Measurements from ENCODE around the gene AASDH. TPM values are rescaled to one million over a fixed set of nuclear protein-coding genes. Genes with fewer than 3 reads are reported as not detected.

The AASDH gene
- total RNA-seq, 4 donors from 2014 or later, result 15.0 to 23.8 (median 19.4) TPM

DNA sequence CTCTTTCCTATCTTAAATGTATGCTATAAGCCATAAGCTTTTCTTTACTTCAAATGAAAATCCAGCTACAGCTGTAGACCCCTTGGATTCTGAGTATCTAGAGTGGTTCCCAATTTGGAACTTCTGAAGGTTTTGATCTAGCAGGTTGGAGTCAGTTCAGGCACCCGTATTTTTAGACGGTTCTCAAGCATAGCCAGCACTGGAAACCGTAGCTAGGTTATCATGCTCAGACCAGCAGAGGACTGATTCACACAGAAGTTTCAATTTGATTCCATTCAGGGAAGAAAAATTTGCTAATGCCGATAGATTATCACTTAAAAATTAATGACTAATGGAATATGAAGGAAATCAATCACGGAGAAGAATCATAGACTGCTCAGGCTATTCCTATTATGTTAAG is 36.9 kb upstream of the AASDH start:
- Histone ChIP-seq H3K27ac (no peak overlapping the region), H3K9me3 (no peaks in the 10 kb centered on the region), H3K27me3 (no peaks in the 10 kb centered on the region), H3K4me3 (replicated peaks in 1 of 3) (no peak overlapping the region), H3K4me1 (no peaks in the 10 kb centered on the region), H3K36me3 (no peaks in the 10 kb centered on the region)
- intact Hi-C loops (cut with DNase I), result loop anchor here (10.0 kb wide), 2 partner anchors 111 to 411 kb away; a partner anchor contains a TSS
- 94% methylated on average over 5 of the region's 5 CpGs for WGBS, 2 donors
- no peak for TF ChIP-seq POLR2A (IDR thresholded peaks at IDR 0.05)
- TF ChIP-seq, protein P1, sequence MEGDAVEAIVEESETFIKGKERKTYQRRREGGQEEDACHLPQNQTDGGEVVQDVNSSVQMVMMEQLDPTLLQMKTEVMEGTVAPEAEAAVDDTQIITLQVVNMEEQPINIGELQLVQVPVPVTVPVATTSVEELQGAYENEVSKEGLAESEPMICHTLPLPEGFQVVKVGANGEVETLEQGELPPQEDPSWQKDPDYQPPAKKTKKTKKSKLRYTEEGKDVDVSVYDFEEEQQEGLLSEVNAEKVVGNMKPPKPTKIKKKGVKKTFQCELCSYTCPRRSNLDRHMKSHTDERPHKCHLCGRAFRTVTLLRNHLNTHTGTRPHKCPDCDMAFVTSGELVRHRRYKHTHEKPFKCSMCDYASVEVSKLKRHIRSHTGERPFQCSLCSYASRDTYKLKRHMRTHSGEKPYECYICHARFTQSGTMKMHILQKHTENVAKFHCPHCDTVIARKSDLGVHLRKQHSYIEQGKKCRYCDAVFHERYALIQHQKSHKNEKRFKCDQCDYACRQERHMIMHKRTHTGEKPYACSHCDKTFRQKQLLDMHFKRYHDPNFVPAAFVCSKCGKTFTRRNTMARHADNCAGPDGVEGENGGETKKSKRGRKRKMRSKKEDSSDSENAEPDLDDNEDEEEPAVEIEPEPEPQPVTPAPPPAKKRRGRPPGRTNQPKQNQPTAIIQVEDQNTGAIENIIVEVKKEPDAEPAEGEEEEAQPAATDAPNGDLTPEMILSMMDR (IDR thresholded peaks at IDR 0.05), result no peak
- no peak for DNase-seq

DNA sequence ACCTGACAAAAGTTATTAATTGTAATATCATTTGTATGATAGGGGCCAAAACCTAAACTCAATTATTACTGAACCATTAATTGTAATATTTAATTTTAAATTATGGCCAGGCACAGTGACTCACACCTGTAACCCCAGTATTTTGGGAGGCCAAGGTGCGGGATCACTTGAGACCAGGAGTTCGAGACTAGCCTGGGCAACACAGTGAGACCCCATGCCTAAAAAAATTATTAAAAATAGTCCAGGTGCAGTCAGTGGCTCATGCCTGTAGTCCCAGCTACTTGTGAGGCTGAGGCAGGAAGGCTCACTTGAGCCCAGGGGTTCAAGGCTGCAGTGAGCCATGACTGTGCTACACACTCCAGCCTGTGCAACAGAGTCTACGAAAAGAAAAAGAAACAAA is 30.1 kb upstream of the AASDH start:
- H3K4me3 ChIP-seq (replicated peaks in 1 of 3), result no peak overlapping the region
- 98% methylated on average over 3 of the region's 3 CpGs for WGBS, 2 donors
- intact Hi-C loops (cut with DNase I), result no loop called here
- TF ChIP-seq, protein P1 (IDR thresholded peaks at IDR 0.05), result no peak
- no peak for TF ChIP-seq POLR2A (IDR thresholded peaks at IDR 0.05)
- H3K4me1 ChIP-seq, result no peaks in the 10 kb centered on the region
- no peak overlapping the region for H3K27ac ChIP-seq
- no peaks in the 10 kb centered on the region for H3K36me3 ChIP-seq
- no peak for DNase-seq
- H3K9me3 ChIP-seq, result no peaks in the 10 kb centered on the region
- H3K27me3 ChIP-seq, result no peaks in the 10 kb centered on the region

DNA sequence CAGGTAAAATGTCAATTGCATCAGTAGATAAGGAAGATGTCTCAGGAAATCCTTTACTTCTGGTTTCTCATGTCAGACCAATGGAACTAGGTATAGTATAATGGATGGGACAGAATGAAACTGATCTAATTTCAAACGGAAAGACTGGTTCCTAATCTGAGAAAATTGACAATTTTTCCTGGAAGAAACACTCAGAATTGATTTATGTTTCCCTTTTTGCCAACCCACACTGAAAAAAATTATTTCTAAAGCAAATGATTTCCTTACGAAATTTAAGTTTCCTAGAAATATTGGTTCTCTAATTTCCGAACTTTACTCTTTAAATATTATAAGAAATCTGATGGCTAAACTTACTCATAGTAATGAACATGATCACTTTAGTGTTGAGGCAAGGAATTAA is 29.1 kb upstream of the AASDH start:
- intact Hi-C loops (cut with DNase I), result no loop called here
- WGBS, 2 donors, result 81 to 87% methylated on average over 3 of the region's 3 CpGs

DNA sequence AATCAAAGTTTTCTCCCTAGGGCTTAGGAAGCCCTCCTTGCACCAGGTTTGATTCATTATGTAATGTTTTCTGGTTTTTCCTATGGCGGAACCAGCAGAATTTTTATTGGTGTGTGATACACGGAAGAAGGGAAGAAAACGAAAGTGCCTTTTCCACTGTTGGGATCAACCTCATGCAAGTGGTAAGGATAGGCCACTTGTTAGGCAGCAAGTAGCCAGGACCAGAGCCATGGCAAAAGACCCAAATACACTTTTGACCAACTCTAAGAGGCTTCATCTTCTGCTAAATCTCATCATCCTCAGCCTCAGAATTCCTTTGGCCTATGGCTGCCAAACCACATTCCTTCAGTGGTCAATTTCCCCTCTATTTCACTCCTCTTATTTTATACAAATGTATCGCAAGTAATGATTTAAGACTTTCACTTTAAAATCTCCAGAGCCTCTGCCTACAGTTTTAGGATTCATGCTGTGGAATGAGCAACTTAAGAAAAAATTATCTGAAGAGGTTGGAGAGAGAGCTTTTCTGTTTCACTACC is 26.9 kb upstream of the AASDH start:
- TF ChIP-seq POLR2A (IDR thresholded peaks at IDR 0.05), result no peak
- TF ChIP-seq, protein P1 (IDR thresholded peaks at IDR 0.05), result no peak
- H3K4me3 ChIP-seq (replicated peaks in 1 of 3), result no peak overlapping the region
- H3K27me3 ChIP-seq, result no peaks in the 10 kb centered on the region
- H3K9me3 ChIP-seq, result no peaks in the 10 kb centered on the region
- intact Hi-C loops (cut with DNase I), result no loop called here
- peaks cover 0 to 12% of the 10 kb centered on the region in 2 donors for H3K4me1 ChIP-seq
- no peak overlapping the region for H3K27ac ChIP-seq
- no peak for DNase-seq
- H3K36me3 ChIP-seq, result no peaks in the 10 kb centered on the region
- WGBS, 2 donors, result 85 to 93% methylated on average over 4 of the region's 4 CpGs

More for the DNA sequence above, 29.1 kb upstream of the AASDH start:
- no peaks in the 10 kb centered on the region for H3K27me3 ChIP-seq
- no peak overlapping the region for H3K27ac ChIP-seq
- no peaks in the 10 kb centered on the region for H3K4me1 ChIP-seq
- TF ChIP-seq POLR2A (IDR thresholded peaks at IDR 0.05), result no peak
- TF ChIP-seq, protein P1 (IDR thresholded peaks at IDR 0.05), result no peak
- no peak overlapping the region for H3K4me3 ChIP-seq (replicated peaks in 1 of 3)
- no peaks in the 10 kb centered on the region for H3K36me3 ChIP-seq
- no peaks in the 10 kb centered on the region for H3K9me3 ChIP-seq
- DNase-seq, result no peak

DNA sequence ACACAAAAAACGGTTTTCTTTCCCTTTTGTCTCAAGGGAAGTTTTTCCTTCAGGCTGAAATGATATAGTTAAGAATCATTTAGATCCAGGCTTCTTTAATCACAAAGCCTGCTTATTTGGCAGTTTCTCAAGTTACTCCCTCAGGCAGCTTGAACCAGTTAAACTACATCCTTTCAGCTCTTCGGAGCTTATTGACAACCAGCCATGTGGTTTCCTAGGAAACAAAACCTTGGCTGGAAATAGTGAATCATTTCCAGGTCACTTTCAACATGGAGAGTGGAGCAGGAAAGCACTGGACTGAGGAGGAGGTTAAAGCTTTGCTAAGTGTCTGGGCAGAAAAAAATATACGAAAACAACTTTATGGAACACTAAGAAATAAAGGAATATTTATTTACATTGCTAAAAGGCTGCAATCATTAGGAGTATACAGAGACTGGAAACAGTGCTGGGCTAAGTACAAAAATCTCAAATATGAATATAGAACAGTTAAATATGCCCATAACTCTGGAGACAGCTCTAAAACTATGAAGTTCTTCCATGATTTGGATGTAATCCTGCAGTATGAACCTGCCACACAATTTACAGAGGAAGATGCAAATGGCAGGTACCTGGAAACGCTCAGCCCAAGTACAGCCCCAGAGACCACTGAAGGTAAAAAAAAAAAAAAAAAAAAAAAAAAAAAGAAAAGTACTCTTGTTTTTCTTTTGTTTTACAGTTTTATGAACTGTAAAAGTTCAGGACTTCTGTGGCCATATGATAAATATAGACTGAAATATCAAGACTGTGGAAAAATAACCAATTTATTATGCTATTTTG is 23.2 kb upstream of the AASDH start:
- Histone ChIP-seq H3K4me1 (peaks cover 0 to 12% of the 10 kb centered on the region in 2 donors), H3K4me3 (replicated peaks in 1 of 3) (peak overlapping the region in 1 of 3 donors; percentile 8), H3K27ac (peak overlapping the region in 2 of 3 donors; percentile 6 to 30), H3K36me3 (no peaks in the 10 kb centered on the region), H3K9me3 (no peaks in the 10 kb centered on the region), H3K27me3 (no peaks in the 10 kb centered on the region)
- TF ChIP-seq, protein P1 (IDR thresholded peaks at IDR 0.05), result no peak
- TF ChIP-seq POLR2A (IDR thresholded peaks at IDR 0.05), result peak in 1 of 2 donors; percentile 29
- 14 to 16% methylated on average over 4 of the region's 4 CpGs for WGBS, 2 donors
- peak; percentile 55 to 56 for DNase-seq
- intact Hi-C loops (cut with DNase I), result no loop called here
